OCI-LY3 (cell line): ENCODE data around the gene PPP2R5C.

Experiments
- H2AFZ ChIP-seq: fragments of 200-600, 300-600 bp; shearing (Covaris generic); 2 replicates; pipeline ENCODE4 v1.6.0; 2014; ENCODE audit warnings: antibody characterized with exemption, low read depth, low read length
- H3K27ac ChIP-seq: fragments of 200-600, 300-600 bp; sonication (generic); 2 replicates; pipeline ENCODE4 v1.5.1; 2014; ENCODE audit warnings: mild to moderate bottlenecking, low read length, moderate library complexity, mixed read lengths
- H3K27me3 ChIP-seq: fragments of 200-600, 300-600 bp; sonication (generic); 2 replicates; pipeline ENCODE4 v1.6.1; 2014; ENCODE audit warnings: low read depth, low read length, mixed read lengths
- H3K36me3 ChIP-seq: fragments of 200-600, 300-600 bp; sonication (generic); replicated peaks from 2 replicates; pipeline ENCODE3; 2014; ENCODE audit warnings: low read depth, low read length, mixed read lengths
- H3K4me1 ChIP-seq: fragments of 300-600, 200-600 bp; sonication (generic); 2 replicates; pipeline ENCODE4 v1.6.1; 2014; ENCODE audit warnings: low read length, mixed read lengths
- H3K4me2 ChIP-seq: fragments of 200-600, 300-600 bp; sonication (generic); 2 replicates; pipeline ENCODE4 v1.6.1; 2014; ENCODE audit warnings: low read length, mixed read lengths
- H3K4me3 ChIP-seq: fragments of 300-600, 200-600 bp; sonication (generic); 2 replicates; pipeline ENCODE4 v1.5.1; 2014; ENCODE audit warnings: antibody characterized with exemption, mild to moderate bottlenecking, low read length, moderate library complexity
- H3K79me2 ChIP-seq: fragments of 300-600, 200-600 bp; shearing (Covaris generic); 2 replicates; pipeline ENCODE4 v1.6.1; 2014; ENCODE audit warnings: mild to moderate bottlenecking, low read length, mixed read lengths
- H3K9ac ChIP-seq: fragments of 300-600, 200-600 bp; shearing (Covaris generic); 2 replicates; pipeline ENCODE4 v1.6.0; 2014; ENCODE audit warnings: mild to moderate bottlenecking, low read length, moderate library complexity
- H3K9me3 ChIP-seq: fragments of 200-600, 300-600 bp; shearing (Covaris generic); 2 replicates; pipeline ENCODE4 v1.6.1; 2014; ENCODE audit warnings: low read length, mixed read lengths; ENCODE audit not compliant: insufficient read depth
- H4K20me1 ChIP-seq: fragments of 200-600, 300-600 bp; sonication (generic); 2 replicates; pipeline ENCODE4 v1.6.1; 2016; ENCODE audit warnings: low read length, mixed read lengths; ENCODE audit not compliant: insufficient read depth
- EZH2phosphoT487 ChIP-seq: fragments of 200-600 bp; shearing (Covaris generic); IDR thresholded peaks from 2 replicates; pipeline ENCODE4 v1.6.1; 2018; ENCODE audit warnings: antibody characterized with exemption, mixed run types, low read depth
- TF ChIP-seq, protein P1 (sequence below): fragments of 200-600, 300-600 bp; sonication (generic); IDR thresholded peaks from 2 replicates; pipeline ENCODE4 v1.5.1; 2014; ENCODE audit warnings: antibody characterized with exemption, low read length, low read depth

PPP2R5C gene

GRCh38 chr14:101716956-101717662, 44.4 kb upstream of the PPP2R5C start:
- Histone ChIP-seq H3K27me3 (0 out of 2 replicates have a peak, but pooled peaks cover 2% of the 10 kb centered on the region), H3K4me2 (no peak overlapping the region), H3K9me3 (no peaks in the 10 kb centered on the region), H3K27ac (no peak overlapping the region), H2AFZ (no peak overlapping the region), H3K4me3 (no peak overlapping the region), H3K9ac (no peak overlapping the region), H4K20me1 (no peaks in the 10 kb centered on the region), H3K79me2 (no peaks in the 10 kb centered on the region), H3K36me3 (no peaks in the 10 kb centered on the region), H3K4me1 (no peaks in the 10 kb centered on the region)
- no peak for TF ChIP-seq EZH2phosphoT487
- TF ChIP-seq, protein P1, sequence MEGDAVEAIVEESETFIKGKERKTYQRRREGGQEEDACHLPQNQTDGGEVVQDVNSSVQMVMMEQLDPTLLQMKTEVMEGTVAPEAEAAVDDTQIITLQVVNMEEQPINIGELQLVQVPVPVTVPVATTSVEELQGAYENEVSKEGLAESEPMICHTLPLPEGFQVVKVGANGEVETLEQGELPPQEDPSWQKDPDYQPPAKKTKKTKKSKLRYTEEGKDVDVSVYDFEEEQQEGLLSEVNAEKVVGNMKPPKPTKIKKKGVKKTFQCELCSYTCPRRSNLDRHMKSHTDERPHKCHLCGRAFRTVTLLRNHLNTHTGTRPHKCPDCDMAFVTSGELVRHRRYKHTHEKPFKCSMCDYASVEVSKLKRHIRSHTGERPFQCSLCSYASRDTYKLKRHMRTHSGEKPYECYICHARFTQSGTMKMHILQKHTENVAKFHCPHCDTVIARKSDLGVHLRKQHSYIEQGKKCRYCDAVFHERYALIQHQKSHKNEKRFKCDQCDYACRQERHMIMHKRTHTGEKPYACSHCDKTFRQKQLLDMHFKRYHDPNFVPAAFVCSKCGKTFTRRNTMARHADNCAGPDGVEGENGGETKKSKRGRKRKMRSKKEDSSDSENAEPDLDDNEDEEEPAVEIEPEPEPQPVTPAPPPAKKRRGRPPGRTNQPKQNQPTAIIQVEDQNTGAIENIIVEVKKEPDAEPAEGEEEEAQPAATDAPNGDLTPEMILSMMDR, result no peak

DNA sequence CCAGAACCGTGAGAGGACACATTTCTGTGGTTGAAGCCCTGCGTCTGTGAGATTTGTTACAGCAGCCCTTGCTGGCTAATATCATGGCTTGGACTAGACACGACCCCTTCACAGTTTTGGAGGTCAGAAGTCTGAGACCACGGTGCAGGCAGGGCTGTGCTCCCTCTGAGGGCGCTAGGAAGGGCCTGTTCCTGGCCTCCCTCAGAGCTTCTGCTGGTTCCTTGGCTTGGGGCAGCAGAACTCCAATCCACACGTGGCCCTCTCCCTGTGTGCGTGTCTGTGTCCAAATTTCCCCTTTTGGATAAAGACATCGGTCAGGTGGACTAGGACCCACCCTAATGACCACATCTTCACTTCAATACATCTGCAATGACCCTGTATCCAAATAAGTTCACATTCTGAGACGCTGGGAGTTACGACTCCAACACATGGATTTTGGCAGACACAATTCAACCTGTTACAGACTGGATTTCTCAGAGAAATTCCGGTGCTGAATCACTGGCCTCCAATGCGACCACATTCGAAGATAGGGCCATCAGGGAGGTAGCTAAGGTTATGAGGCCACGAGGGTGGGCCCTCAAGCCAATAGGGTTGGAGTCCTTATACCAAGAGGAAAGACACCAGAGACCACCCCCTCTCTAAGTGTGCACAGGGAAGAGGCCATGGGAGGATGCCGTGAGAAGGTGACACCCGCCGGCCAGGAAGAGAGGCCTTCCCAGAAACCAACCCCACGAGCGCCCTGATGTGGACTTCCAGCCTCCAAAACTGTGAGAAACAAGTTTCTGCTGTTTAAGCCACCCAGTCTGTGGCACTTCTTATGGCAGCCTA, 43.6 kb upstream of the PPP2R5C start:
- Histone ChIP-seq H2AFZ (no peak overlapping the region), H3K27me3 (0 out of 2 replicates have a peak, but pooled peaks cover 6% of the 10 kb centered on the region), H3K4me1 (no peaks in the 10 kb centered on the region), H3K9me3 (no peaks in the 10 kb centered on the region), H3K27ac (no peak overlapping the region), H3K36me3 (no peaks in the 10 kb centered on the region), H3K4me3 (no peak overlapping the region), H3K9ac (no peak overlapping the region), H3K79me2 (no peaks in the 10 kb centered on the region), H4K20me1 (no peaks in the 10 kb centered on the region), H3K4me2 (no peak overlapping the region)
- TF ChIP-seq, protein P1, result no peak
- TF ChIP-seq EZH2phosphoT487, result no peak

- no peak overlapping the region; the same call in 1 of the 2 replicates for H2AFZ ChIP-seq
- no peak for TF ChIP-seq EZH2phosphoT487
- TF ChIP-seq, protein P1, result no peak
- H3K4me3 ChIP-seq, result no peak overlapping the region
- H3K4me1 ChIP-seq, result no peaks in the 10 kb centered on the region
- no peak overlapping the region for H3K9ac ChIP-seq
- no peaks in the 10 kb centered on the region for H3K9me3 ChIP-seq
- no peaks in the 10 kb centered on the region for H3K36me3 ChIP-seq
- H4K20me1 ChIP-seq, result no peaks in the 10 kb centered on the region
- no peak overlapping the region for H3K4me2 ChIP-seq
- H3K79me2 ChIP-seq, result no peaks in the 10 kb centered on the region
- H3K27me3 ChIP-seq, result 0 out of 2 replicates have a peak, but pooled peaks cover 6% of the 10 kb centered on the region
- H3K27ac ChIP-seq, result no peak overlapping the region
Measured at GRCh38 chr14:101719045-101719645, 42.4 kb upstream of the PPP2R5C start.

GRCh38 chr14:101719708-101720107, 41.8 kb upstream of the PPP2R5C start:
- Histone ChIP-seq H3K9ac (no peak overlapping the region), H3K4me1 (no peaks in the 10 kb centered on the region), H3K9me3 (no peaks in the 10 kb centered on the region), H4K20me1 (no peaks in the 10 kb centered on the region), H3K27me3 (0 out of 2 replicates have a peak, but pooled peaks cover 6% of the 10 kb centered on the region), H3K36me3 (no peaks in the 10 kb centered on the region), H3K27ac (no peak overlapping the region), H2AFZ (no peak overlapping the region; the same call in 1 of the 2 replicates), H3K4me3 (no peak overlapping the region), H3K4me2 (no peak overlapping the region), H3K79me2 (no peaks in the 10 kb centered on the region)
- TF ChIP-seq, protein P1, result no peak
- TF ChIP-seq EZH2phosphoT487, result no peak
